ENCODE measurements around the gene SF1.

DNA sequence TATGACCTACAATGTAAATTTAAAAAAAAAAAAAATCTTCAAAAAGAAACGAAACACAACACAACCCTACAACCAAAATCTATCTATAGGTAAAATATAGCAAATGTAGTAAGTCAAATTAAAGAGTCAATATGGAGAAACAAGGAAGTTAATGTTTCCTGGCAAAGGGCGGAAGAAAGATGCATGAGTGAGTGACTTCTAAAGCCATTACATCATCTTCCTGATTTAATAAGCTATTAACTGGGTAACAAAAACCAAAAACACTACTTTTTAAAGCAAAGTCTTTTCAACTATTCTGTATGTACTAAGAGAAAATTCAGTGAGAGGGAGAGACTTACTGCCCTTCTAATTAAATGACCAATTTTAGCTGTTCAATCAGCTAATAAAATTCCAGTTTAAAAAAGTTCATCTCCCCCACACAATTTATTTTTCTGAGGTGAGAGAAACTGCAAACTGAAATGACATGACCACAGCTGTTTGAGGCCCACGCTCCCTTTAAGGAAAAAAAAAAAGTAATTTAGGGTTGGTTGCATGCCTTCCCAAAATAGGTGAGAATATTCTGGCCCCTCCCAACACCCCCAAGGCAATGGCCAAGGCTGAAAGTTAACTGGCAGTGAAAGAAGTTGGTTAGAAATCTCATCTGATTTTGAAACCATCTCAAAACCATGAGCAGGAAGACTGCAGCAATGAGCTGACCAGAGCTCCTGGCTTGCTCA lies 5.9 kb downstream of the SF1 start:
- TF ChIP-seq CTCF (conservative IDR thresholded peaks at IDR 0.05) (no peak), ZFX (IDR thresholded peaks at IDR 0.05) (no peak)

Measured in C4-2B (cell line).